Chondrocyte (in vitro differentiated cells): ENCODE data around the gene BICD1. TPM values are rescaled to one million over a fixed set of nuclear protein-coding genes. Genes with fewer than 3 reads are reported as not detected.
A peak's percentile ranks its signal among the peaks of the same experiment; 100 is the strongest.

ENCODE experiments used
- DNase-seq: peaks from one replicate; pipeline ENCODE4 v3.0.0; 2021; ENCODE audit warnings: mixed read lengths, low spot score
- H3K27ac Mint-ChIP-seq: one replicate; pipeline ENCODE4 v1.8.0; 2021; ENCODE audit warnings: mild to moderate bottlenecking, moderate library complexity, mixed read lengths; ENCODE audit not compliant: unreplicated experiment
- H3K27me3 Mint-ChIP-seq: 2 replicates; pipeline ENCODE4 v1.8.0; 2021; ENCODE audit warnings: low read depth, mixed read lengths
- H3K36me3 Mint-ChIP-seq: 2 replicates; pipeline ENCODE4 v1.8.0; 2021; ENCODE audit warnings: low read depth, mixed read lengths
- H3K4me1 Mint-ChIP-seq: 2 replicates; pipeline ENCODE4 v1.8.0; 2021; ENCODE audit warnings: low read depth, mild to moderate bottlenecking, mixed read lengths
- H3K4me3 Mint-ChIP-seq: one replicate; pipeline ENCODE4 v1.8.0; 2021; ENCODE audit warnings: mild to moderate bottlenecking, moderate library complexity, mixed read lengths; ENCODE audit not compliant: unreplicated experiment
- H3K9me3 Mint-ChIP-seq: 2 replicates; pipeline ENCODE4 v1.8.0; 2021; ENCODE audit warnings: low read depth, mixed read lengths
- total RNA-seq: library from RNA; stranded (reverse); gene quantifications from 3 replicates; pipeline ENCODE4 v1.2.1, GENCODE V29; 2021
- TF ChIP-seq, protein P1 (sequence below): fragments of 200-600 bp; sonication (generic); IDR thresholded peaks from 2 replicates; pipeline ENCODE4 v1.5.0; 2021; ENCODE audit warnings: antibody characterized with exemption, mild to moderate bottlenecking, moderate library complexity

BICD1 gene
- total RNA-seq, 1 donor from 2014 or later = 30.5 TPM

DNA sequence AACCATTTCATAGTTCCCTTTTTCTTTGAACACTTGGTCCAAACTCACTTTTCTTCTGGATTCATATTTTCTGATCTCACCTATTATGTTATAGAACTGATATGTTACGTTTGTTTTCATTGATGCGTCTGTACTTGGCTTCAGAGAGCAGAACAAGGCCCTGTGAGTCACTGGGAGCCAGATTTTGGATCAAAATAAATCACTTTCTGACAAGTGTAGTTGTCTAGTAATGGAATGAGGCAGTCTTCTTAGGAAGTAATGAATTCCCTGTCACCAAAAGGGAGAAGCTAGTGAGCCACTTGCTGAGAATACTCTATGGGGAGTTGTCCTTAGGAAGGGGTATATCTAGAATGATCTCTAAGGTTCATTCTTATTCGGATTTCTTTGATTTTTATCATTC, 10.2 kb downstream of the BICD1 start:
- peak overlapping the region; percentile 89 for H3K27ac Mint-ChIP-seq
- peaks cover 6% of the 10 kb centered on the region for H3K36me3 Mint-ChIP-seq
- H3K4me1 Mint-ChIP-seq = peaks cover 36% of the 10 kb centered on the region
- no peaks in the 10 kb centered on the region for H3K9me3 Mint-ChIP-seq
- TF ChIP-seq, protein P1, sequence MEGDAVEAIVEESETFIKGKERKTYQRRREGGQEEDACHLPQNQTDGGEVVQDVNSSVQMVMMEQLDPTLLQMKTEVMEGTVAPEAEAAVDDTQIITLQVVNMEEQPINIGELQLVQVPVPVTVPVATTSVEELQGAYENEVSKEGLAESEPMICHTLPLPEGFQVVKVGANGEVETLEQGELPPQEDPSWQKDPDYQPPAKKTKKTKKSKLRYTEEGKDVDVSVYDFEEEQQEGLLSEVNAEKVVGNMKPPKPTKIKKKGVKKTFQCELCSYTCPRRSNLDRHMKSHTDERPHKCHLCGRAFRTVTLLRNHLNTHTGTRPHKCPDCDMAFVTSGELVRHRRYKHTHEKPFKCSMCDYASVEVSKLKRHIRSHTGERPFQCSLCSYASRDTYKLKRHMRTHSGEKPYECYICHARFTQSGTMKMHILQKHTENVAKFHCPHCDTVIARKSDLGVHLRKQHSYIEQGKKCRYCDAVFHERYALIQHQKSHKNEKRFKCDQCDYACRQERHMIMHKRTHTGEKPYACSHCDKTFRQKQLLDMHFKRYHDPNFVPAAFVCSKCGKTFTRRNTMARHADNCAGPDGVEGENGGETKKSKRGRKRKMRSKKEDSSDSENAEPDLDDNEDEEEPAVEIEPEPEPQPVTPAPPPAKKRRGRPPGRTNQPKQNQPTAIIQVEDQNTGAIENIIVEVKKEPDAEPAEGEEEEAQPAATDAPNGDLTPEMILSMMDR = no peak
- no peaks in the 10 kb centered on the region for H3K27me3 Mint-ChIP-seq
- no peak overlapping the region for H3K4me3 Mint-ChIP-seq
- no peak for DNase-seq

DNA sequence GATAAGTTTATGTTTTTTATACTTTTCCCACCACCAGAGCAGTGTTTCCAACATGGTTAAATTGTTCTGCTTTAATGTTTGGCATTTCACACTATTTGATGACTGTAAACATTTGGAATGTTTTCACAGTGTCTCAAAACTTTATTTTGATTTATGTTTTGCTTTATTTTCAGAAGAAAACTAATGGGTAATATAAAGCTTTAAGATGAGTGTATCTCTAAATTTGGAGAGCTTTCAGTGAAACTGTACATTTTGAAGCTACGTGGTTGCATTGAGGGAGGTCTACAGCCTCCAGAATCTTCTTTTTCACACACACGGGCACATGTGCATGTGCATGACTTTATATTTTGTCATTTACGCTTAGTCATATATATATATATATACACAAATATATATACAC, 10.7 kb downstream of the BICD1 start:
- Mint-ChIP-seq H3K9me3 (no peaks in the 10 kb centered on the region), H3K4me3 (no peak overlapping the region), H3K27me3 (no peaks in the 10 kb centered on the region), H3K4me1 (peaks cover 36% of the 10 kb centered on the region), H3K36me3 (peaks cover 4% of the 10 kb centered on the region), H3K27ac (peak overlapping the region; percentile 89)
- DNase-seq = no peak
- TF ChIP-seq, protein P1 = no peak

DNA sequence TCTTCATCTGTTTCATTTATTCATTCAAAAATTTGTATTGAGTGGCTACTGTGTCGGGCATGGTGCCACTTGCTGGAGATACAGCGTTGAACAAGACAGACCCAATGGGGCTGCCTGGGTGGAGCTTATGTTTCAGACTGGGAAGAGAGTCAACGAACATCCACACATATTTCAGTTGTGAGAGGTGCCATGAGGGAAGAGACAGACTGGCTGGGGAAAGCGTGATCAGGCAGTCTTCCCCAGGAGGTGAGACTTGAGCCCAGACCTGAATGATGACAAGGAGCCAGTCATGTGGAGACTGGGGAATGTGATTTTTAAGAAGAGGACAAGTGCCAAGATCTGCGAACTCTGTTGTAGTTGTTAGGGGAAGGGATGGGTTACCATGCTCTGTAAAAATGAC, 12.2 kb downstream of the BICD1 start:
- Mint-ChIP-seq H3K36me3 (peaks cover 2% of the 10 kb centered on the region), H3K27ac (no peak overlapping the region), H3K4me3 (no peak overlapping the region), H3K9me3 (no peaks in the 10 kb centered on the region), H3K4me1 (peaks cover 36% of the 10 kb centered on the region), H3K27me3 (no peaks in the 10 kb centered on the region)
- TF ChIP-seq, protein P1 = no peak
- DNase-seq = no peak

DNA sequence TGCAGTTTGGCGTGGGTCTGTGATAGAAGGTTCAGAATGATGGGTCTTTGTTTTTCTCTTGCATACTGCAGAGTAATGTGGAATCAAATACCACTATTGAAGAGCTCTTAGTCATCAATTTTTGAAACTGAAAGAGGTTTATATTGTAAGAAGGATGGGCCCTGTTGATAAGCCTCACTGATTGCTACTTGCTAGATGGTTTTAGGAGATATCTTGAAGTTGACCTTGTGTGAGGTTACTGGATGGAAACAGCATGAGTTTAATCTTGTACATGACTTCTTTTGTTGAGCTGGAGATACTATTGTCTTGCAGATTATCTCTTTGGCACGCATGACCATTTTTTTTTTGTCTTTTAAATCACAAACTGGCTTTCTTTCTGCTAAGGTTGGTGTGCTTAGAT, 13.8 kb downstream of the BICD1 start:
- Mint-ChIP-seq H3K4me3 (no peak overlapping the region), H3K27ac (no peak overlapping the region), H3K9me3 (no peaks in the 10 kb centered on the region), H3K27me3 (no peaks in the 10 kb centered on the region), H3K4me1 (peaks cover 34% of the 10 kb centered on the region), H3K36me3 (peaks cover 2% of the 10 kb centered on the region)
- no peak for DNase-seq
- TF ChIP-seq, protein P1 = no peak

DNA sequence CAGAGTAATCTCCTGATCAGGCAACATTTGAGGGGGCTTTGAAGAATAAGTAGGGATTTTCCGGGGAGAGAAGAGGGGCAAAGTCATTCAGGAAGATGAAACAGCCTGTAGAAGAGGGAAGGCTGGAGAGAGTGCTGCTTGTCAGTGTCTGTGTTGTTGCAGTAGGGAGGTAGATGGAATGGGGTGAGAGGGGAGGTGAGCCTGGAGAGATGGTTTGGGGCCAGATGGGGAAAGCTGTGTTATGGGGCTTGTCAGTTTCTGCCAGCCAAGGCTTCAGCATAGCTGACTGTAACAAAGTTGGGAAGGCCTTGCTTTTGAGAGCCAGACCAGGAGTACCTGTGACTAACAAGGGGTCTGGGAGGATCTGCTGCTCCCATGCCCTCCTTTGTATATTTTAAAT, 18.0 kb downstream of the BICD1 start:
- Mint-ChIP-seq H3K27me3 (no peaks in the 10 kb centered on the region), H3K4me1 (peaks cover 13% of the 10 kb centered on the region), H3K36me3 (peaks cover 2% of the 10 kb centered on the region), H3K9me3 (no peaks in the 10 kb centered on the region), H3K27ac (no peak overlapping the region), H3K4me3 (no peak overlapping the region)
- DNase-seq = no peak
- TF ChIP-seq, protein P1 = no peak
